SK-N-MC (cell line): ENCODE measurements around the gene GRIK2.

ENCODE experiments used
- DNase-seq: peaks from one replicate; pipeline ENCODE4 v3.0.0-alpha.2; 2011; ENCODE audit warnings: low read depth, low spot score
- H3K27ac ChIP-seq: fragments of 200-600 bp; sonication (generic); 2 replicates; pipeline ENCODE4 v1.5.1; 2016; ENCODE audit warnings: mixed run types
- H3K36me3 ChIP-seq: fragments of 200-600 bp; sonication (generic); 2 replicates; pipeline ENCODE4 v1.6.1; 2017; ENCODE audit warnings: antibody characterized with exemption, low read length, mixed read lengths; ENCODE audit not compliant: insufficient read depth
- H3K4me3 ChIP-seq: fragments of 200-600 bp; sonication (generic); 2 replicates; pipeline ENCODE4 v1.5.1; 2016
- H3K9ac ChIP-seq: fragments of 200-600 bp; sonication (generic); 2 replicates; pipeline ENCODE4 v1.8.0; 2017; ENCODE audit warnings: mixed run types, mixed read lengths; ENCODE audit not compliant: insufficient read length
- H3K9me3 ChIP-seq: fragments of 200-600 bp; sonication (generic); 2 replicates; pipeline ENCODE4 v1.6.1; 2017; ENCODE audit warnings: low read depth, mild to moderate bottlenecking, antibody characterized with exemption, low read length, moderate library complexity, mixed read lengths
- EZH2 ChIP-seq: fragments of 200-600 bp; sonication (generic); IDR thresholded peaks from one replicate; pipeline ENCODE4 v1.6.1; 2017; ENCODE audit warnings: antibody characterized with exemption
- FOXP2 ChIP-seq: optimal IDR thresholded peaks from 2 replicates; pipeline ENCODE3; 2011; ENCODE audit warnings: mild to moderate bottlenecking, moderate library complexity; ENCODE audit not compliant: insufficient read depth; ENCODE audit errors: extremely low read length, control extremely low read depth
- POLR2AphosphoS5 ChIP-seq: IDR thresholded peaks from 2 replicates; pipeline ENCODE4 v1.6.1; 2012; ENCODE audit warnings: mild to moderate bottlenecking, low read depth, low read length, borderline replicate concordance

The GRIK2 gene

GRCh38 chr6:101811108-101811507 is 417.6 kb downstream of the GRIK2 start:
- Histone ChIP-seq H3K4me3 (no peak overlapping the region), H3K27ac (no peak overlapping the region), H3K9ac (no peak overlapping the region), H3K9me3 (no peaks in the 10 kb centered on the region), H3K36me3 (no peaks in the 10 kb centered on the region)
- DNase-seq = no peak
- no peak for TF ChIP-seq FOXP2
- TF ChIP-seq POLR2AphosphoS5 = no peak
- TF ChIP-seq EZH2 = no peak

- Histone ChIP-seq H3K4me3 (no peak overlapping the region), H3K9me3 (no peaks in the 10 kb centered on the region), H3K36me3 (no peaks in the 10 kb centered on the region), H3K9ac (no peak overlapping the region), H3K27ac (no peak overlapping the region)
- TF ChIP-seq FOXP2 = no peak
- DNase-seq = no peak
These were observed 423.2 kb downstream of the GRIK2 start for GRCh38 chr6:101816716-101817115.

- no peak overlapping the region for H3K27ac ChIP-seq
- no peaks in the 10 kb centered on the region for H3K36me3 ChIP-seq
- TF ChIP-seq FOXP2 = no peak
- no peak for TF ChIP-seq POLR2AphosphoS5
- no peak for TF ChIP-seq EZH2
- DNase-seq = no peak
- H3K9ac ChIP-seq = no peak overlapping the region
- H3K9me3 ChIP-seq = no peaks in the 10 kb centered on the region
- no peak overlapping the region for H3K4me3 ChIP-seq
These were observed 424.5 kb downstream of the GRIK2 start for GRCh38 chr6:101818051-101818450.

GRCh38 chr6:101824551-101825345 is 431.2 kb downstream of the GRIK2 start:
- Histone ChIP-seq H3K9me3 (peaks cover 12% of the 10 kb centered on the region; the same call in 1 of the 2 replicates), H3K27ac (no peak overlapping the region), H3K4me3 (no peak overlapping the region), H3K9ac (no peak overlapping the region), H3K36me3 (peaks cover 6% of the 10 kb centered on the region; the same call in 1 of the 2 replicates)
- no peak for DNase-seq
- TF ChIP-seq POLR2AphosphoS5 = no peak

- Histone ChIP-seq H3K36me3 (peaks cover 6% of the 10 kb centered on the region; the same call in 1 of the 2 replicates), H3K27ac (no peak overlapping the region), H3K9me3 (peaks cover 12% of the 10 kb centered on the region; the same call in 1 of the 2 replicates), H3K9ac (no peak overlapping the region), H3K4me3 (no peak overlapping the region)
- DNase-seq = no peak
- TF ChIP-seq POLR2AphosphoS5 = no peak
- no peak for TF ChIP-seq EZH2
- no peak for TF ChIP-seq FOXP2
These were observed 432.8 kb downstream of the GRIK2 start for GRCh38 chr6:101826269-101826668.

GRCh38 chr6:101826678-101827077 is 433.2 kb downstream of the GRIK2 start:
- DNase-seq = no peak
- Histone ChIP-seq H3K36me3 (peaks cover 6% of the 10 kb centered on the region; the same call in 1 of the 2 replicates), H3K9me3 (peaks cover 12% of the 10 kb centered on the region; the same call in 1 of the 2 replicates), H3K9ac (no peak overlapping the region), H3K27ac (no peak overlapping the region), H3K4me3 (no peak overlapping the region)
- TF ChIP-seq FOXP2 (no peak), EZH2 (no peak)

- no peak overlapping the region for H3K4me3 ChIP-seq
- no peak overlapping the region for H3K9ac ChIP-seq
- no peak overlapping the region for H3K27ac ChIP-seq
- peaks cover 6% of the 10 kb centered on the region; the same call in 1 of the 2 replicates for H3K36me3 ChIP-seq
- no peak for DNase-seq
- TF ChIP-seq FOXP2 (no peak), EZH2 (no peak), POLR2AphosphoS5 (no peak)
- H3K9me3 ChIP-seq = peaks cover 12% of the 10 kb centered on the region; the same call in 1 of the 2 replicates
These were observed 437.1 kb downstream of the GRIK2 start for GRCh38 chr6:101830501-101831031.

GRCh38 chr6:101832371-101832770 is 438.9 kb downstream of the GRIK2 start:
- Histone ChIP-seq H3K9ac (no peak overlapping the region), H3K9me3 (peaks cover 12% of the 10 kb centered on the region; the same call in 1 of the 2 replicates), H3K27ac (no peak overlapping the region), H3K4me3 (no peak overlapping the region), H3K36me3 (peaks cover 6% of the 10 kb centered on the region; the same call in 1 of the 2 replicates)
- TF ChIP-seq FOXP2 = no peak
- no peak for TF ChIP-seq POLR2AphosphoS5
- no peak for TF ChIP-seq EZH2
- no peak for DNase-seq
